Progenitor cell of endocrine pancreas (in vitro differentiated cells): ENCODE measurements around the gene RNF217. TPM values are rescaled to one million over a fixed set of nuclear protein-coding genes. Genes with fewer than 3 reads are reported as not detected.

ENCODE experiments used
- DNase-seq: peaks from one replicate; pipeline ENCODE4 v3.0.0; 2021; ENCODE audit warnings: low spot score; ENCODE audit not compliant: unreplicated experiment
- H3K27ac Mint-ChIP-seq: 2 replicates; pipeline ENCODE4 v1.8.0; 2021; ENCODE audit warnings: mild to moderate bottlenecking, moderate library complexity, mixed read lengths
- H3K27me3 Mint-ChIP-seq: 2 replicates; pipeline ENCODE4 v1.8.0; 2021; ENCODE audit warnings: mixed read lengths
- H3K36me3 Mint-ChIP-seq: 2 replicates; pipeline ENCODE4 v1.8.0; 2022; ENCODE audit warnings: mixed read lengths; ENCODE audit not compliant: insufficient read depth
- H3K4me1 Mint-ChIP-seq: 2 replicates; pipeline ENCODE4 v1.8.0; 2021; ENCODE audit warnings: low read depth, mixed read lengths
- H3K4me3 Mint-ChIP-seq: 2 replicates; pipeline ENCODE4 v1.8.0; 2021; ENCODE audit warnings: low read depth, mild to moderate bottlenecking, moderate library complexity, mixed read lengths
- H3K9me3 Mint-ChIP-seq: 2 replicates; pipeline ENCODE4 v1.8.0; 2021; ENCODE audit warnings: low read depth, mixed read lengths
- total RNA-seq: library from RNA; stranded (reverse); gene quantifications from 2 replicates; pipeline ENCODE4 v1.2.1, GENCODE V29; 2021
- TF ChIP-seq, protein P1 (sequence below): fragments of 200-600 bp; sonication (generic); IDR thresholded peaks from one replicate; pipeline ENCODE4 v1.5.0; 2021; ENCODE audit warnings: antibody characterized with exemption, mild to moderate bottlenecking; ENCODE audit not compliant: unreplicated experiment

RNF217 gene
- total RNA-seq, 1 donor from 2014 or later: 22.6 TPM

DNA sequence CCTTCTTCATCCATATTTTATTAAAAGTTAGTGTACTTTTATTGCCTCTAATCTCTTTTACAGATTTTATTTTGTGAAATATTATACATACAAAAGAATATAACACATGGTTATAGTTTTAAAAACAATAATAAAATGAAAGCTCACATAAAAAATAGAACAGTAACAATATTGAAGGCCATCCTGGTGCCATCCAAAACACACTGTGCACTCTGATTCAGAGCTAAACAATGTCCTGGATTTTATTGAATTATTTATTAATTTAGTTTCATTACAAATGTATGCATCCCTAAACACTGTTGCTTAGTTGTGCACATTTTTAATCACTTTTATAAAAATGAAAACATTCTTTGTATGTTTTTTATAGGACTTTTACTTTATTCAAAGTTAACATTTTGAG lies 32.9 kb downstream of the RNF217 start:
- DNase-seq: no peak
- no peaks in the 10 kb centered on the region for H3K9me3 Mint-ChIP-seq
- H3K4me3 Mint-ChIP-seq: no peak overlapping the region
- H3K27me3 Mint-ChIP-seq: no peaks in the 10 kb centered on the region
- TF ChIP-seq, protein P1, sequence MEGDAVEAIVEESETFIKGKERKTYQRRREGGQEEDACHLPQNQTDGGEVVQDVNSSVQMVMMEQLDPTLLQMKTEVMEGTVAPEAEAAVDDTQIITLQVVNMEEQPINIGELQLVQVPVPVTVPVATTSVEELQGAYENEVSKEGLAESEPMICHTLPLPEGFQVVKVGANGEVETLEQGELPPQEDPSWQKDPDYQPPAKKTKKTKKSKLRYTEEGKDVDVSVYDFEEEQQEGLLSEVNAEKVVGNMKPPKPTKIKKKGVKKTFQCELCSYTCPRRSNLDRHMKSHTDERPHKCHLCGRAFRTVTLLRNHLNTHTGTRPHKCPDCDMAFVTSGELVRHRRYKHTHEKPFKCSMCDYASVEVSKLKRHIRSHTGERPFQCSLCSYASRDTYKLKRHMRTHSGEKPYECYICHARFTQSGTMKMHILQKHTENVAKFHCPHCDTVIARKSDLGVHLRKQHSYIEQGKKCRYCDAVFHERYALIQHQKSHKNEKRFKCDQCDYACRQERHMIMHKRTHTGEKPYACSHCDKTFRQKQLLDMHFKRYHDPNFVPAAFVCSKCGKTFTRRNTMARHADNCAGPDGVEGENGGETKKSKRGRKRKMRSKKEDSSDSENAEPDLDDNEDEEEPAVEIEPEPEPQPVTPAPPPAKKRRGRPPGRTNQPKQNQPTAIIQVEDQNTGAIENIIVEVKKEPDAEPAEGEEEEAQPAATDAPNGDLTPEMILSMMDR: no peak
- H3K4me1 Mint-ChIP-seq: peaks cover 11% of the 10 kb centered on the region
- no peak overlapping the region for H3K27ac Mint-ChIP-seq
- H3K36me3 Mint-ChIP-seq: no peaks in the 10 kb centered on the region

GRCh38 chr6:124995645-124996325 lies 33.5 kb downstream of the RNF217 start:
- Mint-ChIP-seq H3K27me3 (no peaks in the 10 kb centered on the region), H3K36me3 (no peaks in the 10 kb centered on the region), H3K9me3 (no peaks in the 10 kb centered on the region), H3K4me1 (peaks cover 11% of the 10 kb centered on the region), H3K27ac (no peak overlapping the region), H3K4me3 (no peak overlapping the region)
- DNase-seq: no peak
- TF ChIP-seq, protein P1: no peak

- peaks cover 11% of the 10 kb centered on the region for H3K4me1 Mint-ChIP-seq
- TF ChIP-seq, protein P1: no peak
- DNase-seq: no peak
- no peaks in the 10 kb centered on the region for H3K36me3 Mint-ChIP-seq
- no peak overlapping the region for H3K27ac Mint-ChIP-seq
- no peaks in the 10 kb centered on the region for H3K9me3 Mint-ChIP-seq
- no peak overlapping the region for H3K4me3 Mint-ChIP-seq
- no peaks in the 10 kb centered on the region for H3K27me3 Mint-ChIP-seq
Observed at GRCh38 chr6:124996411-124996810, 34.2 kb downstream of the RNF217 start.

DNA sequence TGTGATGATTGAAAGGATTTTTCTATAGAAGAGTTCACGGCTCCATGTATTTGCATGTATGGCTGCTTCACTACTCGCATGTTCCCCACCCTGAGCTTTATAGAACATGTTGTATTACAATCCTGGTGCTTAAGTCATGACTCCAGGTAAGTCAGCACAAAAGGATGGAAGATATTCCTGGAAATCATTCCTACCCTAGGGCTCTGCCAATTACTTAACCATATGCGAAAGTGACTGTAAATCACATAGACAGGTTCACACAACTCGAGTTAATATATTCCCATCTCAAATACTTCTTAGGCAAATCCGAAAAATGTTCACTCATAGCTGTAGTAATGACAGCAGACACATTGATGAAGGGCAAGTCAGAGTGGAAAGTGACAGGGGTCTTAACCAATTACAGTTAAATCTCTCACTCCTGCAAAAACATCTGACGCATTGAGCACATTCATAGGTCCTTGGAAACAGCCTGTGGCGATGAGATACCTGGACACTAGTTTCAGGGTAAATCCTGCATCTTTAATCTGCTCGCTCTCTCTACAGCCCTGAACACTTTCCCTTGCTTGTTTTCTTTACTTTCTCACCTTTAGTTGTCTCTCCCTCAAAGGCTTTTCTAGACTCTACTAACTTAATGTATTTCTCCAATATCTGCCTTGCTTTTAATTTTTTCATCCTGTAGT lies 35.1 kb downstream of the RNF217 start:
- no peak overlapping the region for H3K27ac Mint-ChIP-seq
- H3K9me3 Mint-ChIP-seq: no peaks in the 10 kb centered on the region
- TF ChIP-seq, protein P1: no peak
- H3K4me3 Mint-ChIP-seq: no peak overlapping the region
- H3K4me1 Mint-ChIP-seq: peaks cover 17% of the 10 kb centered on the region
- no peak for DNase-seq
- H3K27me3 Mint-ChIP-seq: no peaks in the 10 kb centered on the region
- no peaks in the 10 kb centered on the region for H3K36me3 Mint-ChIP-seq

- Mint-ChIP-seq H3K4me1 (peaks cover 16% of the 10 kb centered on the region), H3K36me3 (peaks cover under 1% of the 10 kb centered on the region), H3K27me3 (no peaks in the 10 kb centered on the region), H3K9me3 (no peaks in the 10 kb centered on the region), H3K4me3 (no peak overlapping the region), H3K27ac (no peak overlapping the region)
- no peak for DNase-seq
- TF ChIP-seq, protein P1: no peak
Observed at GRCh38 chr6:124999105-124999764, 37.0 kb downstream of the RNF217 start.
